Measurements from ENCODE around the gene TCP10L.

TCP10L gene

GRCh38 chr21:32558106-32558505, 27.2 kb downstream of the TCP10L start:
- TF ChIP-seq, protein P1, sequence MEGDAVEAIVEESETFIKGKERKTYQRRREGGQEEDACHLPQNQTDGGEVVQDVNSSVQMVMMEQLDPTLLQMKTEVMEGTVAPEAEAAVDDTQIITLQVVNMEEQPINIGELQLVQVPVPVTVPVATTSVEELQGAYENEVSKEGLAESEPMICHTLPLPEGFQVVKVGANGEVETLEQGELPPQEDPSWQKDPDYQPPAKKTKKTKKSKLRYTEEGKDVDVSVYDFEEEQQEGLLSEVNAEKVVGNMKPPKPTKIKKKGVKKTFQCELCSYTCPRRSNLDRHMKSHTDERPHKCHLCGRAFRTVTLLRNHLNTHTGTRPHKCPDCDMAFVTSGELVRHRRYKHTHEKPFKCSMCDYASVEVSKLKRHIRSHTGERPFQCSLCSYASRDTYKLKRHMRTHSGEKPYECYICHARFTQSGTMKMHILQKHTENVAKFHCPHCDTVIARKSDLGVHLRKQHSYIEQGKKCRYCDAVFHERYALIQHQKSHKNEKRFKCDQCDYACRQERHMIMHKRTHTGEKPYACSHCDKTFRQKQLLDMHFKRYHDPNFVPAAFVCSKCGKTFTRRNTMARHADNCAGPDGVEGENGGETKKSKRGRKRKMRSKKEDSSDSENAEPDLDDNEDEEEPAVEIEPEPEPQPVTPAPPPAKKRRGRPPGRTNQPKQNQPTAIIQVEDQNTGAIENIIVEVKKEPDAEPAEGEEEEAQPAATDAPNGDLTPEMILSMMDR (IDR thresholded peaks at IDR 0.05; ENCODE audit: insufficient read depth, low read depth, low read length, missing control alignments) = no peak
- no peak overlapping the region for H3K4me3 ChIP-seq (ENCODE audit: low read length)
- DNase-seq (ENCODE audit: low read depth) = no peak

GRCh38 chr21:32554832-32555638, 30.3 kb downstream of the TCP10L start:
- no peak overlapping the region for H3K4me3 ChIP-seq (ENCODE audit: low read length)
- TF ChIP-seq, protein P1 (IDR thresholded peaks at IDR 0.05; ENCODE audit: insufficient read depth, low read depth, low read length, missing control alignments) = no peak
- DNase-seq (ENCODE audit: low read depth) = no peak

GRCh38 chr21:32549886-32550285, 35.4 kb downstream of the TCP10L start:
- no peak for DNase-seq (ENCODE audit: low read depth)
- H3K4me3 ChIP-seq (ENCODE audit: low read length) = no peak overlapping the region
- TF ChIP-seq, protein P1 (IDR thresholded peaks at IDR 0.05; ENCODE audit: insufficient read depth, low read depth, low read length, missing control alignments) = no peak

DNA sequence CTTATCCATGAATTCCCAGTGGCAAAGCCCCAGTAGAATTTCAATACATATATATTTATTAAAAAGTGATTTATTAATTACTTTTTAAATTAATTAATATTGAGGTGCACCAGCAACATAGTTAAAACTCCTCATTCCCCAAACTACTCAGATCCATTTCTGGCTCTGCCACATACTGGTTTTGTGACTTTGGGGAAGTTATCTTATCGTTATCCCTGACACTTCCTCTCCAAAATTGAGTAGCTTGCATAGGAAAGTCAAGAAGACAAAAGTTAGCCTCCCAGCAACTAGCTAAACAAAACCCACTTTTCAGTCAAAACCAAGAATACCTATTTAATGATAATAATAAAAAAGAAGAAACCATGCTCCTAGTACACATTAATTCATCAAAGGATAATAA, 35.9 kb downstream of the TCP10L start:
- TF ChIP-seq, protein P1 (IDR thresholded peaks at IDR 0.05; ENCODE audit: insufficient read depth, low read depth, low read length, missing control alignments) = no peak
- DNase-seq (ENCODE audit: low read depth) = no peak
- H3K4me3 ChIP-seq (ENCODE audit: low read length) = no peak overlapping the region

- H3K4me3 ChIP-seq (ENCODE audit: low read length) = no peak overlapping the region
- no peak for DNase-seq (ENCODE audit: low read depth)
- TF ChIP-seq, protein P1 (IDR thresholded peaks at IDR 0.05; ENCODE audit: insufficient read depth, low read depth, low read length, missing control alignments) = no peak
These were observed 36.3 kb downstream of the TCP10L start for GRCh38 chr21:32548978-32549377.

DNA sequence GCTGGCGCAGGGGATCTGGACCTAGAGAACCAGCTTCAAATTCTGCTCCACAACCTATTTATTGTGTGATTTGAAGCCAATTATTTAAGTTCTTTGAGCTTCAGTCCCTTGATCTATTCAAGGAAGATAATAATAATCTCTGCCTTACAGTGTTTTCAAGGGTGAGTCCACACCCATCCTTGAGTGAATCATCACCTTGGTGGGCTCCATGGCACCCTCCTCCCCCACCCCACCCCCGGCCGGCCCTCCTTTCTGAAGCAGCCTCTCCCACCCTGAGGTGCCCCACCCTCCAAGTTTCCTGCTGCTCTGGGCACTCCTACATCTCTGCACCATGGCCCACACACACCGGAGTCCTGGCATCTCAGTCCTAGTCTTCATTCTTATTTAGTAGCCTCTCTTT, 38.3 kb downstream of the TCP10L start:
- TF ChIP-seq, protein P1 (IDR thresholded peaks at IDR 0.05; ENCODE audit: insufficient read depth, low read depth, low read length, missing control alignments) = no peak
- no peak for DNase-seq (ENCODE audit: low read depth)

DNA sequence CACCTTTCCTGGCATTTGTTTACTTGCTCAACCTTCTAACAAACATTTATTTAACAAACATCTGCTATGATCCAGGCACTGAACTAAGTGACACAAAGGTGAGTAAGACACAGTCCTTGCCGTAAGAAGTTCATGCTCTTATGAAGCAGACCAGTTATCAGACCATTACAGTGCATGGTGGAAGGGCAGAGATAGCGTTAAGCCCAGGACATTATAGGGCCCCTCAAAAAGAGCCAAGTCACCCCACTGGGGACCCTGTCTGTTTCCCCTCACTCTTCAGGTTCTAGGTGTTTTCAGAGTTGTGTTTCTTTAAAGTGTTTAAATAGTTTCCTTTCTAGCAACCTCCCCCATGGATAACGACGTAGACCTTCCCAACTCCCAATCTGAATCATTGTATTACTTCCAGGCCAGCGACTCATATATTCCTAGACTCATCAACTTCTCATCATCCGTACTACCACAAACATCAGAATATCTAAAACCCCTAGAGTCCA, 39.3 kb downstream of the TCP10L start:
- H3K4me3 ChIP-seq (ENCODE audit: low read length) = no peak overlapping the region
- no peak for DNase-seq (ENCODE audit: low read depth)
- TF ChIP-seq, protein P1 (IDR thresholded peaks at IDR 0.05; ENCODE audit: insufficient read depth, low read depth, low read length, missing control alignments) = no peak

More for the DNA sequence above, 38.3 kb downstream of the TCP10L start:
- no peak overlapping the region for H3K4me3 ChIP-seq (ENCODE audit: low read length)

Data from epithelial cell of esophagus (primary cell).